ENCODE measurements around the gene WWOX. TPM values are rescaled to one million over a fixed set of nuclear protein-coding genes. Genes with fewer than 3 reads are reported as not detected.

WWOX gene
- total and polyA plus RNA-seq, 2 of the 4 experiments (the other 2 are of a cell fraction), result 2.7 to 5.4 TPM

GRCh38 chr16:78694414-78694813 is 595.0 kb downstream of the WWOX start:
- Histone ChIP-seq H3K27me3 (ENCODE audit: control insufficient read depth, insufficient read depth, low read length) (no peaks in the 10 kb centered on the region), H3K18ac (ENCODE audit: low read depth, low read length) (no peak overlapping the region), H4K20me1 (ENCODE audit: insufficient read depth, low read length) (no peaks in the 10 kb centered on the region), H2BK15ac (ENCODE audit: low read depth, low read length) (no peak overlapping the region), H3K23ac (ENCODE audit: low read depth, low read length) (no peak overlapping the region), H3K14ac (replicated peaks; ENCODE audit: low read depth, low read length) (no peak overlapping the region), H3K4me1 (ENCODE audit: control insufficient read depth, insufficient read depth, low read length) (no peaks in the 10 kb centered on the region), H2AK5ac (ENCODE audit: low read depth, low read length) (no peak overlapping the region), H2BK120ac (ENCODE audit: low read depth, low read length) (no peak overlapping the region), H4K8ac (ENCODE audit: low read depth in 2 of 2, low read length in 2 of 2) (no peak overlapping the region), H3K4ac (ENCODE audit: low read depth, low read length) (no peak overlapping the region), H2BK20ac (ENCODE audit: low read depth, low read length) (no peak overlapping the region), H3K36me3 (ENCODE audit: control insufficient read depth, insufficient read depth, low read length) (no peaks in the 10 kb centered on the region), H2AFZ (replicated peaks; ENCODE audit: low read length, poor library complexity) (no peak overlapping the region), H3K27ac (ENCODE audit: insufficient read depth, low read length) (no peak overlapping the region), H3K4me3 (ENCODE audit: insufficient read depth, low read depth, low read length) (no peak overlapping the region), H3K9me1 (ENCODE audit: insufficient read depth, low read length) (no peaks in the 10 kb centered on the region), H2BK5ac (ENCODE audit: low read depth, low read length, poor library complexity, severe bottlenecking) (no peak overlapping the region), H3K79me1 (ENCODE audit: low read depth in 1 of 2, low read length in 2 of 2) (no peaks in the 10 kb centered on the region), H3K9ac (ENCODE audit: low read depth, low read length) (no peak overlapping the region), H3K56ac (ENCODE audit: extremely low read depth, insufficient read depth, low read length) (no peak overlapping the region), H4K5ac (ENCODE audit: low read depth, low read length) (no peak overlapping the region), H3K4me2 (ENCODE audit: low read depth, low read length) (no peak overlapping the region), H3K9me3 (ENCODE audit: control insufficient read depth, insufficient read depth, low read length) (peaks cover 18% of the 10 kb centered on the region), H2AK9ac (replicated peaks; ENCODE audit: low read depth, low read length, poor library complexity) (no peak overlapping the region), H4K91ac (ENCODE audit: insufficient read depth, low read depth, low read length) (no peak overlapping the region)
- dilution Hi-C loops (cut with HindIII; ENCODE audit: low sequenced_read_pairs, unreplicated experiment), result no loop called here
- in situ Hi-C loops (cut with MboI; ENCODE audit: low sequenced_read_pairs), result no loop called here
- DNase-seq, result no peak
- ATAC-seq (ENCODE audit: low read depth), result no peak
- ChIA-PET POLR2A (ENCODE audit: unreplicated experiment) (no interaction called here), CTCF (no interaction called here)
- no TSS peak for BruUV-seq (replicated peaks)
- TF ChIP-seq SMC3 (IDR thresholded peaks at IDR 0.05; ENCODE audit: low read depth, low read length) (no peak), MAZ (IDR thresholded peaks at IDR 0.05; ENCODE audit: borderline replicate concordance, low read depth, low read length) (no peak), RAD21 (IDR thresholded peaks at IDR 0.05; ENCODE audit: low read length) (no peak), MAFK (IDR thresholded peaks at IDR 0.05; ENCODE audit: low read depth, low read length) (no peak), FOS (IDR thresholded peaks at IDR 0.05; ENCODE audit: low read depth, low read length) (no peak), MXI1 (IDR thresholded peaks at IDR 0.05; ENCODE audit: borderline replicate concordance, low read depth, low read length) (no peak), CEBPB (IDR thresholded peaks at IDR 0.05; ENCODE audit: low read depth, low read length) (no peak), RFX5 (IDR thresholded peaks at IDR 0.05; ENCODE audit: low read depth, low read length) (no peak), NFE2L2 (IDR thresholded peaks at IDR 0.05; ENCODE audit: low read depth, low read length) (no peak), CHD1 (IDR thresholded peaks at IDR 0.05; ENCODE audit: low read depth, low read length) (no peak), POLR2A (IDR thresholded peaks at IDR 0.05; ENCODE audit: low read depth, low read length) (no peak), BHLHE40 (IDR thresholded peaks at IDR 0.05; ENCODE audit: low read depth, low read length) (no peak), RCOR1 (IDR thresholded peaks at IDR 0.05; ENCODE audit: insufficient replicate concordance, low read length) (no peak)
- TF ChIP-seq, protein P1, sequence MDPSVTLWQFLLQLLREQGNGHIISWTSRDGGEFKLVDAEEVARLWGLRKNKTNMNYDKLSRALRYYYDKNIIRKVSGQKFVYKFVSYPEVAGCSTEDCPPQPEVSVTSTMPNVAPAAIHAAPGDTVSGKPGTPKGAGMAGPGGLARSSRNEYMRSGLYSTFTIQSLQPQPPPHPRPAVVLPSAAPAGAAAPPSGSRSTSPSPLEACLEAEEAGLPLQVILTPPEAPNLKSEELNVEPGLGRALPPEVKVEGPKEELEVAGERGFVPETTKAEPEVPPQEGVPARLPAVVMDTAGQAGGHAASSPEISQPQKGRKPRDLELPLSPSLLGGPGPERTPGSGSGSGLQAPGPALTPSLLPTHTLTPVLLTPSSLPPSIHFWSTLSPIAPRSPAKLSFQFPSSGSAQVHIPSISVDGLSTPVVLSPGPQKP (IDR thresholded peaks at IDR 0.05; ENCODE audit: borderline replicate concordance, low read depth, low read length), result no peak
- TF ChIP-seq, protein P2, sequence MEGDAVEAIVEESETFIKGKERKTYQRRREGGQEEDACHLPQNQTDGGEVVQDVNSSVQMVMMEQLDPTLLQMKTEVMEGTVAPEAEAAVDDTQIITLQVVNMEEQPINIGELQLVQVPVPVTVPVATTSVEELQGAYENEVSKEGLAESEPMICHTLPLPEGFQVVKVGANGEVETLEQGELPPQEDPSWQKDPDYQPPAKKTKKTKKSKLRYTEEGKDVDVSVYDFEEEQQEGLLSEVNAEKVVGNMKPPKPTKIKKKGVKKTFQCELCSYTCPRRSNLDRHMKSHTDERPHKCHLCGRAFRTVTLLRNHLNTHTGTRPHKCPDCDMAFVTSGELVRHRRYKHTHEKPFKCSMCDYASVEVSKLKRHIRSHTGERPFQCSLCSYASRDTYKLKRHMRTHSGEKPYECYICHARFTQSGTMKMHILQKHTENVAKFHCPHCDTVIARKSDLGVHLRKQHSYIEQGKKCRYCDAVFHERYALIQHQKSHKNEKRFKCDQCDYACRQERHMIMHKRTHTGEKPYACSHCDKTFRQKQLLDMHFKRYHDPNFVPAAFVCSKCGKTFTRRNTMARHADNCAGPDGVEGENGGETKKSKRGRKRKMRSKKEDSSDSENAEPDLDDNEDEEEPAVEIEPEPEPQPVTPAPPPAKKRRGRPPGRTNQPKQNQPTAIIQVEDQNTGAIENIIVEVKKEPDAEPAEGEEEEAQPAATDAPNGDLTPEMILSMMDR (conservative IDR thresholded peaks at IDR 0.05; ENCODE audit: low read depth, low read length), result no peak
- TF ChIP-seq, protein P3, sequence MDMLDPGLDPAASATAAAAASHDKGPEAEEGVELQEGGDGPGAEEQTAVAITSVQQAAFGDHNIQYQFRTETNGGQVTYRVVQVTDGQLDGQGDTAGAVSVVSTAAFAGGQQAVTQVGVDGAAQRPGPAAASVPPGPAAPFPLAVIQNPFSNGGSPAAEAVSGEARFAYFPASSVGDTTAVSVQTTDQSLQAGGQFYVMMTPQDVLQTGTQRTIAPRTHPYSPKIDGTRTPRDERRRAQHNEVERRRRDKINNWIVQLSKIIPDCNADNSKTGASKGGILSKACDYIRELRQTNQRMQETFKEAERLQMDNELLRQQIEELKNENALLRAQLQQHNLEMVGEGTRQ (IDR thresholded peaks at IDR 0.05; ENCODE audit: low read depth, low read length), result no peak
- 60% methylated on average over 3 of the region's 3 CpGs; no CpG with 5 or more reads in 1 of the 2 experiments for WGBS, 2 experiments (ENCODE audit: extremely low coverage in 2 of 2, insufficient read length in 1 of 2)
- intact Hi-C loops (cut with micrococcal nuclease), result no loop called here
